WTC11 (cell line): ENCODE measurements around the gene ETV6. TPM values are rescaled to one million over a fixed set of nuclear protein-coding genes. Genes with fewer than 3 reads are reported as not detected.

Source experiments
- ATAC-seq: fragments of 200-7000 bp; cut with Tn5 transposase; 2 replicates; pipeline ENCODE4 v1.10.0; 2021; ENCODE audit warnings: mild to moderate bottlenecking, moderate library complexity
- CTCF ChIA-PET: fragments of 300-600 bp; sonication (Branson Sonifier 250); formaldehyde crosslinking; loops from one replicate; lab custom pipeline; 2021; ENCODE audit warnings: antibody characterized with exemption; lab: Charles Lee
- POLR2A ChIA-PET: fragments of 350-600 bp; sonication (Branson Sonifier 250); formaldehyde crosslinking; loops from one replicate; lab custom pipeline; 2021; ENCODE audit warnings: antibody characterized with exemption; lab: Charles Lee
- DNase-seq: peaks from one replicate; pipeline ENCODE4 v3.0.0; 2021; ENCODE audit warnings: low spot score
- H3K27ac Mint-ChIP-seq: 2 replicates; pipeline ENCODE4 v1.8.0; 2021; ENCODE audit warnings: mixed read lengths
- H3K27me3 Mint-ChIP-seq: 2 replicates; pipeline ENCODE4 v1.8.0; 2021; ENCODE audit warnings: low read depth, mild to moderate bottlenecking, moderate library complexity, mixed read lengths
- H3K36me3 Mint-ChIP-seq: 2 replicates; pipeline ENCODE4 v1.8.0; 2021; ENCODE audit warnings: mixed read lengths
- H3K4me1 Mint-ChIP-seq: 2 replicates; pipeline ENCODE4 v1.8.0; 2022; ENCODE audit warnings: mixed read lengths
- H3K4me3 Mint-ChIP-seq: 2 replicates; pipeline ENCODE4 v1.8.0; 2021; ENCODE audit warnings: mild to moderate bottlenecking, moderate library complexity, mixed read lengths
- H3K9me3 Mint-ChIP-seq: 2 replicates; pipeline ENCODE4 v1.8.0; 2021; ENCODE audit warnings: mixed read lengths
- ATF3 ChIP-seq: sonication (generic); formaldehyde crosslinking; conservative IDR thresholded peaks from 2 replicates; pipeline ENCODE4 v1.8.1; 2022; ENCODE audit warnings: mild to moderate bottlenecking, missing genetic modification reagents
- CREB1 ChIP-seq: sonication (generic); formaldehyde crosslinking; IDR thresholded peaks from 2 replicates; pipeline ENCODE4 v1.8.0; 2023; ENCODE audit warnings: mild to moderate bottlenecking, missing genetic modification reagents
- FOXJ3 ChIP-seq: sonication (generic); formaldehyde crosslinking; IDR thresholded peaks from 2 replicates; pipeline ENCODE4 v1.9.0; 2021; ENCODE audit warnings: missing genetic modification reagents, mild to moderate bottlenecking, borderline replicate concordance
- IRF2 ChIP-seq: sonication (generic); formaldehyde crosslinking; IDR thresholded peaks from 2 replicates; pipeline ENCODE4 v1.8.0; 2022; ENCODE audit warnings: low read depth, missing genetic modification reagents, borderline replicate concordance
- JAZF1 ChIP-seq: fragments of 250-450 bp; sonication (Bioruptor Pico); IDR thresholded peaks from 2 replicates; pipeline ENCODE4 v1.9.0; 2021; ENCODE audit warnings: moderate library complexity, mild to moderate bottlenecking, inconsistent platforms
- MXD4 ChIP-seq: fragments of 250-450 bp; sonication (Bioruptor Pico); IDR thresholded peaks from 2 replicates; pipeline ENCODE4 v1.8.0; 2021; ENCODE audit warnings: mild to moderate bottlenecking, moderate library complexity, borderline replicate concordance
- MYBL2 ChIP-seq: sonication (generic); formaldehyde crosslinking; IDR thresholded peaks from 2 replicates; pipeline ENCODE4 v1.8.1; 2023; ENCODE audit warnings: mild to moderate bottlenecking, moderate library complexity, missing genetic modification reagents
- NR1H2 ChIP-seq: sonication (generic); formaldehyde crosslinking; IDR thresholded peaks from 2 replicates; pipeline ENCODE4 v1.9.0; 2021; ENCODE audit warnings: mild to moderate bottlenecking, moderate library complexity, missing genetic modification reagents
- PRRX2 ChIP-seq: fragments of 250-450 bp; sonication (Bioruptor Pico); IDR thresholded peaks from 2 replicates; pipeline ENCODE4 v1.8.0; 2021; ENCODE audit warnings: mild to moderate bottlenecking
- RORB ChIP-seq: fragments of 250-450 bp; sonication (Bioruptor Pico); IDR thresholded peaks from 2 replicates; pipeline ENCODE4 v1.9.0; 2021; ENCODE audit warnings: mild to moderate bottlenecking
- ZNF121 ChIP-seq: sonication (generic); formaldehyde crosslinking; IDR thresholded peaks from 2 replicates; pipeline ENCODE4 v1.8.0; 2023; ENCODE audit warnings: missing genetic modification reagents
- ZNF281 ChIP-seq: sonication (generic); formaldehyde crosslinking; IDR thresholded peaks from 2 replicates; pipeline ENCODE4 v1.8.0; 2023; ENCODE audit warnings: mild to moderate bottlenecking, missing genetic modification reagents
- ZNF425 ChIP-seq: fragments of 250-450 bp; sonication (Bioruptor Pico); conservative IDR thresholded peaks from 2 replicates; pipeline ENCODE4 v1.9.0; 2021; ENCODE audit warnings: mild to moderate bottlenecking
- total RNA-seq: library from RNA; stranded (reverse); gene quantifications from 3 replicates; pipeline ENCODE4 v1.2.3, GENCODE V29; 2021
- TF ChIP-seq, protein P1 (sequence below): sonication (generic); formaldehyde crosslinking; IDR thresholded peaks from 2 replicates; pipeline ENCODE4 v1.8.1; 2022; ENCODE audit warnings: missing genetic modification reagents, borderline replicate concordance
- TF ChIP-seq, protein P2 (sequence below): sonication (generic); formaldehyde crosslinking; IDR thresholded peaks from 2 replicates; pipeline ENCODE4 v1.8.0; 2022; ENCODE audit warnings: mild to moderate bottlenecking, missing genetic modification reagents
- TF ChIP-seq, protein P3 (sequence below): fragments of 250-450 bp; sonication (Bioruptor Pico); IDR thresholded peaks from 2 replicates; pipeline ENCODE4 v1.9.0; 2021; ENCODE audit warnings: mild to moderate bottlenecking, borderline replicate concordance

ETV6 gene
- total RNA-seq, 1 experiment from 2014 or later = 23.5 TPM

DNA sequence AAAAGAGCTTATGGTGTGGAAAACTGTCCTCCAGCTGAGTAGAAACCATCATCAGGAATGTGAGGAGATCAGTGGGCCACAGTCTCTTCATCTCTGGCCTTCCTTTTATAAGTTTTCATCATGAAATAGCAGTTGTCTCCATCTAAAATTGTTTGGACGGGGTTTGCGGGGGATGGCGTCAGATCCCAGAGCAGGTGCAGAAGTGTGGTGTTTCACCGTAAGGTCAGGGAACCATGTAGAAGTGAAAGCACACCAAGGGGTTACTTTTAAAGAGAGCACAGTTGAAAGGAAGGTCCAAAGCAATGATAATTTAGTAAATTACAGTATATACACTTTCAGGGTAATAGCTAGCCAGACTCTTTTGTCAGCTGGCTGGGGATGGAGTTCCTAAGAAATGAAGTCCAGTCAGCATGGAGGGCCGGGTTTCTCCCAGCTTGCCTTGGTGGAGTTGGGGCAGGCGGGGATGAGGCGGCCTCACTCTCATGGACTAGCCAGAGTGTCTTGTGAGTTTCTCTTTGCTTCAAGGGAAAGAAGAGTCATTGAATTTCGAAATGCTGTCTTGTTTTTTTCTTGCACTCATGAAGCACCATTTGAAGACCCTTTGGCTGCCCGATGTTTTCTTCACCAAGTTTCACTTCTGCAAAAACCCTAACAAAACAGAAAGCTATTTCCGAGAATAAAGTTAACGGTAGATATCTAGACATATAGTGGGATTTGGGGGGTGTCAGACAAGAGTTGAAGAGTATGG is 100.6 kb downstream of the ETV6 start (continued):
- TF ChIP-seq RORB = no peak
- no peak for TF ChIP-seq MXD4 (CRISPR knock-in tag)
- no peak for TF ChIP-seq CREB1
- TF ChIP-seq, all 79 proteins: peak for 0

DNA sequence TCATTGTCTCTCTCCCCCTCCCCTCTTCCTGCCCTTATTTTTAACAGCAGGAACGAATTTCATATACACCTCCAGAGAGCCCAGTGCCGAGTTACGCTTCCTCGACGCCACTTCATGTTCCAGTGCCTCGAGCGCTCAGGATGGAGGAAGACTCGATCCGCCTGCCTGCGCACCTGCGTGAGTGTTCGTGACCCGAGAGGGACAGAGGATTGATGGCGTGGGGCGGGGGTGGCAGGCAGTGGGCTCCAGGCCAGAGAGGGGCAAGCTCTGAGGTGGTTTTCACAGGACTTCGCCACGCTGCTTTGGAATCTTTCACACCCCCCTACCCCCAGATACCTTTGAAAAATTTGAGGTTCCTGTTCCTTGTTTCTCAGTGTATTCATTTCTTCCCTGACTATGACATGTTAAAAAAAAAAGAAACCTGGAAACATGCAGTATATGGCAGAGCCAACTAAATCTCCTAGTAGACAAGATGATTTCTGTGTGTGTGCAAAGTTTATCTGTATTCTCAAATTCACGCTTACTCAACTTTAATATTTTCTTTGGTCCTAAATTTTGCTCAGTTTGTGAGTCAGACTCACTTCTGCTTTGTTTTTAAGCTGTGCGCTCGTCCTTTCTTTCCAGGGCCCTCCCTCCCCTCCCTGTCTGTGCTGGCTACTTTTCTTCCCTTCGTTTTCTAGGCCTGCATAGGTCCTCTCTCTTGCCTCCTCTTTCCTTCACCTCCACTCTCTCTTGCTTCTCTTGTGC is 103.1 kb downstream of the ETV6 start:
- POLR2A ChIA-PET = interaction anchor here (1.0 kb wide), 1 partner anchor 173 kb away, joined by 3 read pairs; no protein-coding TSS in a partner anchor

GRCh38 chr12:11753150-11753499 is 103.7 kb downstream of the ETV6 start:
- H3K36me3 Mint-ChIP-seq = peaks cover 3% of the 10 kb centered on the region; the same call in 1 of the 2 replicates
- peak; percentile 69 for ATAC-seq
- H3K27me3 Mint-ChIP-seq = no peaks in the 10 kb centered on the region
- POLR2A ChIA-PET = interaction anchor here (1.0 kb wide), 1 partner anchor 173 kb away, joined by 3 read pairs; no protein-coding TSS in a partner anchor
- CTCF ChIA-PET = interaction anchor here (0.7 to 1.5 kb wide), 7 partner anchors 10 to 280 kb away, joined by 3 to 10 read pairs (median 4); no protein-coding TSS in a partner anchor
- peaks cover 48% of the 10 kb centered on the region for H3K4me1 Mint-ChIP-seq
- no peak for TF ChIP-seq NR1H2
- TF ChIP-seq, protein P1, sequence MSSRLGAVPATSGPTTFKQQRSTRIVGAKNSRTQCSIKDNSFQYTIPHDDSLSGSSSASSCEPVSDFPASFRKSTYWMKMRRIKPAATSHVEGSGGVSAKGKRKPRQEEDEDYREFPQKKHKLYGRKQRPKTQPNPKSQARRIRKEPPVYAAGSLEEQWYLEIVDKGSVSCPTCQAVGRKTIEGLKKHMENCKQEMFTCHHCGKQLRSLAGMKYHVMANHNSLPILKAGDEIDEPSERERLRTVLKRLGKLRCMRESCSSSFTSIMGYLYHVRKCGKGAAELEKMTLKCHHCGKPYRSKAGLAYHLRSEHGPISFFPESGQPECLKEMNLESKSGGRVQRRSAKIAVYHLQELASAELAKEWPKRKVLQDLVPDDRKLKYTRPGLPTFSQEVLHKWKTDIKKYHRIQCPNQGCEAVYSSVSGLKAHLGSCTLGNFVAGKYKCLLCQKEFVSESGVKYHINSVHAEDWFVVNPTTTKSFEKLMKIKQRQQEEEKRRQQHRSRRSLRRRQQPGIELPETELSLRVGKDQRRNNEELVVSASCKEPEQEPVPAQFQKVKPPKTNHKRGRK (CRISPR knock-in tag) = no peak
- TF ChIP-seq IRF2 (CRISPR knock-in tag) = no peak
- TF ChIP-seq, protein P2, sequence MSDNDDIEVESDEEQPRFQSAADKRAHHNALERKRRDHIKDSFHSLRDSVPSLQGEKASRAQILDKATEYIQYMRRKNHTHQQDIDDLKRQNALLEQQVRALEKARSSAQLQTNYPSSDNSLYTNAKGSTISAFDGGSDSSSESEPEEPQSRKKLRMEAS (CRISPR knock-in tag) = no peak
- TF ChIP-seq ZNF425 (CRISPR knock-in tag) = no peak
- no peak for TF ChIP-seq ATF3 (CRISPR knock-in tag)
- TF ChIP-seq, protein P3, sequence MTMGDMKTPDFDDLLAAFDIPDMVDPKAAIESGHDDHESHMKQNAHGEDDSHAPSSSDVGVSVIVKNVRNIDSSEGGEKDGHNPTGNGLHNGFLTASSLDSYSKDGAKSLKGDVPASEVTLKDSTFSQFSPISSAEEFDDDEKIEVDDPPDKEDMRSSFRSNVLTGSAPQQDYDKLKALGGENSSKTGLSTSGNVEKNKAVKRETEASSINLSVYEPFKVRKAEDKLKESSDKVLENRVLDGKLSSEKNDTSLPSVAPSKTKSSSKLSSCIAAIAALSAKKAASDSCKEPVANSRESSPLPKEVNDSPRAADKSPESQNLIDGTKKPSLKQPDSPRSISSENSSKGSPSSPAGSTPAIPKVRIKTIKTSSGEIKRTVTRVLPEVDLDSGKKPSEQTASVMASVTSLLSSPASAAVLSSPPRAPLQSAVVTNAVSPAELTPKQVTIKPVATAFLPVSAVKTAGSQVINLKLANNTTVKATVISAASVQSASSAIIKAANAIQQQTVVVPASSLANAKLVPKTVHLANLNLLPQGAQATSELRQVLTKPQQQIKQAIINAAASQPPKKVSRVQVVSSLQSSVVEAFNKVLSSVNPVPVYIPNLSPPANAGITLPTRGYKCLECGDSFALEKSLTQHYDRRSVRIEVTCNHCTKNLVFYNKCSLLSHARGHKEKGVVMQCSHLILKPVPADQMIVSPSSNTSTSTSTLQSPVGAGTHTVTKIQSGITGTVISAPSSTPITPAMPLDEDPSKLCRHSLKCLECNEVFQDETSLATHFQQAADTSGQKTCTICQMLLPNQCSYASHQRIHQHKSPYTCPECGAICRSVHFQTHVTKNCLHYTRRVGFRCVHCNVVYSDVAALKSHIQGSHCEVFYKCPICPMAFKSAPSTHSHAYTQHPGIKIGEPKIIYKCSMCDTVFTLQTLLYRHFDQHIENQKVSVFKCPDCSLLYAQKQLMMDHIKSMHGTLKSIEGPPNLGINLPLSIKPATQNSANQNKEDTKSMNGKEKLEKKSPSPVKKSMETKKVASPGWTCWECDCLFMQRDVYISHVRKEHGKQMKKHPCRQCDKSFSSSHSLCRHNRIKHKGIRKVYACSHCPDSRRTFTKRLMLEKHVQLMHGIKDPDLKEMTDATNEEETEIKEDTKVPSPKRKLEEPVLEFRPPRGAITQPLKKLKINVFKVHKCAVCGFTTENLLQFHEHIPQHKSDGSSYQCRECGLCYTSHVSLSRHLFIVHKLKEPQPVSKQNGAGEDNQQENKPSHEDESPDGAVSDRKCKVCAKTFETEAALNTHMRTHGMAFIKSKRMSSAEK = 0 out of 2 replicates have a peak, but pooled peaks have one; percentile 51
- 0 out of 2 replicates have a peak, but pooled peaks have one; percentile 18 for TF ChIP-seq ZNF121 (CRISPR knock-in tag)
- TF ChIP-seq MYBL2 (CRISPR knock-in tag) = no peak
- TF ChIP-seq PRRX2 (CRISPR knock-in tag) = no peak
- no peak for TF ChIP-seq FOXJ3
- no peak for TF ChIP-seq ZNF281 (CRISPR knock-in tag)
- TF ChIP-seq, all 79 proteins: peak for 2
- Mint-ChIP-seq H3K4me3 (peak overlapping the region; percentile 4; the same call in 1 of the 2 replicates), H3K27ac (peak overlapping the region; percentile 92), H3K9me3 (no peaks in the 10 kb centered on the region)
- DNase-seq = peak; percentile 31

More for the DNA sequence above, 103.1 kb downstream of the ETV6 start:
- Mint-ChIP-seq H3K4me1 (peaks cover 51% of the 10 kb centered on the region), H3K4me3 (peak overlapping the region; percentile 4; the same call in 1 of the 2 replicates), H3K27me3 (no peaks in the 10 kb centered on the region), H3K9me3 (no peaks in the 10 kb centered on the region), H3K27ac (peak overlapping the region; percentile 92), H3K36me3 (peaks cover 3% of the 10 kb centered on the region; the same call in 1 of the 2 replicates)
- CTCF ChIA-PET = interaction anchor here (0.6 to 1.5 kb wide), 8 partner anchors 9 to 280 kb away, joined by 3 to 10 read pairs (median 4); no protein-coding TSS in a partner anchor
- TF ChIP-seq JAZF1 (CRISPR knock-in tag) = no peak
- ATAC-seq = peak; percentile 31
- no peak for DNase-seq
